HEK293 (cell line): ENCODE data around the gene DHRS7.

Experiments used
- CTCF ChIA-PET: fragments of 350-600 bp; formaldehyde crosslinking; extraction: SDS; loops from one replicate; lab custom pipeline; 2021; ENCODE audit warnings: antibody characterized with exemption; lab: Yijun Ruan, JAX
- POLR2A ChIA-PET: fragments of 300-600 bp; formaldehyde crosslinking; extraction: SDS; loops from one replicate; lab custom pipeline; 2020; ENCODE audit warnings: antibody characterized with exemption, inconsistent platforms; lab: Yijun Ruan, JAX
- H3K27ac ChIP-seq: fragments of 200-500 bp; sonication (Bioruptor generic); 2 replicates; pipeline ENCODE4 v1.5.1; 2014; ENCODE audit warnings: low read depth, low read length, control low read depth, inconsistent platforms; ENCODE audit errors: extremely low read depth
- H3K36me3 ChIP-seq, 2 experiments: fragments of 200-500 bp in 1 of 2; sonication (Bioruptor generic) in 1 of 2; 1 replicate in 1 of 2; 2 replicates in 1 of 2; pipeline ENCODE4 v1.5.1; 2014 to 2017; ENCODE audit warnings: inconsistent platforms in 2 of 2, low read length in 2 of 2; ENCODE audit not compliant: control insufficient read depth in 2 of 2, insufficient read depth in 1 of 2
- H3K4me1 ChIP-seq: fragments of 200-500 bp; sonication (Bioruptor generic); 2 replicates; pipeline ENCODE4 v1.5.1; 2014; ENCODE audit warnings: mild to moderate bottlenecking, low read length, inconsistent platforms; ENCODE audit not compliant: control insufficient read depth, insufficient read depth
- H3K4me3 ChIP-seq: 2 replicates; pipeline ENCODE4 v1.5.1; 2011; ENCODE audit warnings: low read depth, mild to moderate bottlenecking, control low read depth, low read length, moderate library complexity
- H3K9me3 ChIP-seq: fragments of 200-500 bp; sonication (Bioruptor generic); 2 replicates; pipeline ENCODE4 v1.5.1; 2014; ENCODE audit warnings: low read depth, low read length, inconsistent platforms; ENCODE audit not compliant: control insufficient read depth, insufficient read depth
- GLI2 ChIP-seq: fragments of 450-650 bp; formaldehyde crosslinking; IDR thresholded peaks from 2 replicates; pipeline ENCODE4; 2017; ENCODE audit warnings: missing biosample characterization, missing genetic modification characterization, low read depth, borderline replicate concordance
- GLI4 ChIP-seq: fragments of 450-650 bp; formaldehyde crosslinking; IDR thresholded peaks from 2 replicates; pipeline ENCODE4 v1.5.1; 2016; ENCODE audit warnings: missing biosample characterization, missing genetic modification characterization
- PATZ1 ChIP-seq: fragments of 450-650 bp; formaldehyde crosslinking; IDR thresholded peaks from 2 replicates; pipeline ENCODE4 v1.5.1; 2016; ENCODE audit warnings: missing biosample characterization, missing genetic modification characterization
- ZBTB8A ChIP-seq: fragments of 450-650 bp; formaldehyde crosslinking; IDR thresholded peaks from 2 replicates; pipeline ENCODE4 v1.5.1; 2016; ENCODE audit warnings: missing biosample characterization, missing genetic modification characterization
- ZFP3 ChIP-seq: fragments of 450-650 bp; formaldehyde crosslinking; IDR thresholded peaks from 2 replicates; pipeline ENCODE4 v1.5.1; 2016; ENCODE audit warnings: low read depth, missing biosample characterization, missing genetic modification characterization
- ZNF121 ChIP-seq: fragments of 450-650 bp; formaldehyde crosslinking; IDR thresholded peaks from 2 replicates; pipeline ENCODE4 v1.5.1; 2016; ENCODE audit warnings: missing biosample characterization, missing genetic modification characterization
- ZNF16 ChIP-seq: fragments of 450-650 bp; formaldehyde crosslinking; IDR thresholded peaks from 2 replicates; pipeline ENCODE4 v1.5.1; 2016; ENCODE audit warnings: low read depth, missing biosample characterization, missing genetic modification characterization
- ZNF211 ChIP-seq: fragments of 450-650 bp; formaldehyde crosslinking; IDR thresholded peaks from 2 replicates; pipeline ENCODE4 v1.5.1; 2016; ENCODE audit warnings: low read depth, missing biosample characterization, missing genetic modification characterization
- ZNF266 ChIP-seq: fragments of 450-650 bp; formaldehyde crosslinking; IDR thresholded peaks from 2 replicates; pipeline ENCODE4 v1.5.1; 2016; ENCODE audit warnings: missing biosample characterization, missing genetic modification characterization, low read depth
- ZNF341 ChIP-seq: fragments of 450-650 bp; formaldehyde crosslinking; IDR thresholded peaks from 2 replicates; pipeline ENCODE4; 2016; ENCODE audit warnings: low read depth, missing biosample characterization, missing genetic modification characterization
- ZNF37A ChIP-seq: fragments of 450-650 bp; IDR thresholded peaks from 2 replicates; pipeline ENCODE4 v1.5.1; 2018; ENCODE audit warnings: missing biosample characterization, missing genetic modification characterization
- ZNF404 ChIP-seq: fragments of 450-650 bp; formaldehyde crosslinking; IDR thresholded peaks from 2 replicates; pipeline ENCODE4 v1.5.1; 2017; ENCODE audit warnings: missing biosample characterization, missing genetic modification characterization
- ZNF426 ChIP-seq: fragments of 450-650 bp; formaldehyde crosslinking; IDR thresholded peaks from 2 replicates; pipeline ENCODE4 v1.5.1; 2017; ENCODE audit warnings: missing biosample characterization, missing genetic modification characterization, mild to moderate bottlenecking, inconsistent platforms, moderate library complexity
- ZNF501 ChIP-seq: fragments of 450-650 bp; formaldehyde crosslinking; IDR thresholded peaks from 2 replicates; pipeline ENCODE4 v1.5.1; 2016; ENCODE audit warnings: missing biosample characterization, missing genetic modification characterization
- ZNF521 ChIP-seq: fragments of 450-650 bp; formaldehyde crosslinking; IDR thresholded peaks from 2 replicates; pipeline ENCODE4 v1.5.1; 2017; ENCODE audit warnings: missing biosample characterization, mild to moderate bottlenecking, missing genetic modification characterization
- ZNF549 ChIP-seq: fragments of 450-650 bp; IDR thresholded peaks from 2 replicates; pipeline ENCODE4 v1.5.1; 2018; ENCODE audit warnings: missing biosample characterization, missing genetic modification characterization, mild to moderate bottlenecking, inconsistent platforms, moderate library complexity
- ZNF645 ChIP-seq: fragments of 450-650 bp; formaldehyde crosslinking; IDR thresholded peaks from 2 replicates; pipeline ENCODE4; 2016; ENCODE audit warnings: missing biosample characterization, missing genetic modification characterization
- ZNF660 ChIP-seq: fragments of 450-650 bp; IDR thresholded peaks from 2 replicates; pipeline ENCODE4 v1.5.1; 2018; ENCODE audit warnings: missing biosample characterization, mild to moderate bottlenecking, missing genetic modification characterization
- ZNF701 ChIP-seq: fragments of 450-650 bp; formaldehyde crosslinking; IDR thresholded peaks from 2 replicates; pipeline ENCODE4 v1.5.1; 2016; ENCODE audit warnings: missing biosample characterization, missing genetic modification characterization
- ZNF843 ChIP-seq: fragments of 450-650 bp; formaldehyde crosslinking; IDR thresholded peaks from 2 replicates; pipeline ENCODE4 v1.5.1; 2016; ENCODE audit warnings: missing biosample characterization, missing genetic modification characterization
- ZSCAN23 ChIP-seq: fragments of 450-650 bp; formaldehyde crosslinking; IDR thresholded peaks from 2 replicates; pipeline ENCODE4 v1.5.1; 2016; ENCODE audit warnings: missing biosample characterization, missing genetic modification characterization
- ZXDB ChIP-seq: fragments of 450-650 bp; formaldehyde crosslinking; IDR thresholded peaks from 2 replicates; pipeline ENCODE4 v1.5.1; 2016; ENCODE audit warnings: missing biosample characterization, missing genetic modification characterization
- TF ChIP-seq, protein P1 (sequence below): fragments of 450-650 bp; formaldehyde crosslinking; IDR thresholded peaks from 2 replicates; pipeline ENCODE4 v1.5.1; 2016; ENCODE audit warnings: missing biosample characterization, missing genetic modification characterization
- TF ChIP-seq, protein P2 (sequence below): fragments of 450-650 bp; formaldehyde crosslinking; IDR thresholded peaks from 2 replicates; pipeline ENCODE4 v1.5.1; 2016; ENCODE audit warnings: missing biosample characterization, missing genetic modification characterization
- TF ChIP-seq, protein P3 (sequence below): fragments of 450-650 bp; formaldehyde crosslinking; IDR thresholded peaks from 2 replicates; pipeline ENCODE4 v1.5.1; 2016; ENCODE audit warnings: missing biosample characterization, missing genetic modification characterization

The DHRS7 gene

GRCh38 chr14:60160422-60160821 lies 4.8 kb downstream of the DHRS7 start (continued):
- no peak for TF ChIP-seq ZNF211 (tag by site-specific recombination)
- no peak for TF ChIP-seq ZNF404 (tag by site-specific recombination)
- TF ChIP-seq, all 188 proteins: peak for 0

DNA sequence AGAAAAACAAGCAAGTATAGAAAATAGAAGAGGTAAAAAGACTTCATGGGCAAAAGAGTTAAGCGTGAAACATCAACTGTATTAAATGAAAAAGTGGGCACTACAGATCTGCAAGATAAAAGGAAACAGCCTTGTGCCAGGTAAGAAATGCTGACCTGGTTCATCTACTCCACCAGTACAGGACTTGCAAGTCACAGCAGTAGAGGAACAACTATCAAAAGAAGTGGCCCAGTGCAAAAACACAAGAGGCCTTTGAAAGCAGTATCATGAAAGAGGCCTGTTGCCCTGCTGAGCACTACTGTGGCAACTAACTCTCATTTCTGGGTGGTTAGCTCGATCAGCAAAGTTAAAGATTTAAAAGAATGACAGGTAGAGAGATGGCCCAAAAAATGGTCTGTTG lies 10.5 kb downstream of the DHRS7 start:
- Histone ChIP-seq H3K36me3 (peaks cover 4 to 30% of the 10 kb centered on the region in 2 experiments; a peak in 2 of 3 replicates), H3K27ac (no peak overlapping the region), H3K4me1 (peaks cover 13% of the 10 kb centered on the region; the same call in 1 of the 2 replicates), H3K9me3 (no peaks in the 10 kb centered on the region), H3K4me3 (no peak overlapping the region)
- ChIA-PET POLR2A (no interaction called here), CTCF (no interaction called here)
- TF ChIP-seq, protein P1, sequence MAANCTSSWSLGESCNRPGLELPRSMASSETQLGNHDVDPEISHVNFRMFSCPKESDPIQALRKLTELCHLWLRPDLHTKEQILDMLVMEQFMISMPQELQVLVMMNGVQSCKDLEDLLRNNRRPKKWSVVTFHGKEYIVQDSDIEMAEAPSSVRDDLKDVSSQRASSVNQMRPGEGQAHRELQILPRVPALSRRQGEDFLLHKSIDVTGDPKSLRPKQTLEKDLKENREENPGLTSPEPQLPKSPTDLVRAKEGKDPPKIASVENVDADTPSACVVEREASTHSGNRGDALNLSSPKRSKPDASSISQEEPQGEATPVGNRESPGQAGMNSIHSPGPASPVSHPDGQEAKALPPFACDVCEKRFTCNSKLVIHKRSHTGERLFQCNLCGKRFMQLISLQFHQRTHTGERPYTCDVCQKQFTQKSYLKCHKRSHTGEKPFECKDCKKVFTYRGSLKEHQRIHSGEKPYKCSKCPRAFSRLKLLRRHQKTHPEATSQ (tag by site-specific recombination): no peak
- TF ChIP-seq ZSCAN23 (tag by site-specific recombination): no peak
- no peak for TF ChIP-seq PATZ1 (tag by site-specific recombination)
- no peak for TF ChIP-seq ZNF549

DNA sequence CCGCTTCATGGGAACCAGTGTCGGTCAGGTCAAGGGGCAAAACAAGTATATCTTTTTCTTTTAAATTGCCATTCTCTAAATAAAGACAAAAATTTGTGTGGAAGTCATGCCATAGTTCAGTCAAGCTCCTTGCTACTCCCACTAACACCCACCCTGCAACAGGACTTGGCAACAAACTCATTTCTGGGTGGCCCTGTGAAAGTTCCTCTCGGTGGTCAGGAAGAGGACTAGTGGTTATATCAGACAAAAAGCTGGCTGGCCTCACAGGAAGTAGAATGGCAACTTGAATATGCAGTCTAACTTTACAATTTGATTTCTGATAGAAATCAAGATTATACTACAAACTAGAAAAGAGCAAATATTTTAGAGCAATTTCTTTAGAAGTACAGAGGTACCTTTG lies 11.2 kb downstream of the DHRS7 start:
- no peak overlapping the region for H3K4me3 ChIP-seq
- peaks cover 8% of the 10 kb centered on the region; the same call in 1 of the 2 replicates for H3K4me1 ChIP-seq
- H3K36me3 ChIP-seq: peaks cover 4 to 36% of the 10 kb centered on the region in 2 experiments; a peak in 2 of 3 replicates
- H3K9me3 ChIP-seq: no peaks in the 10 kb centered on the region
- POLR2A ChIA-PET: no interaction called here
- TF ChIP-seq ZNF211 (tag by site-specific recombination): no peak
- TF ChIP-seq ZNF660 (tag by site-specific recombination): no peak
- no peak for TF ChIP-seq GLI4 (tag by site-specific recombination)
- no peak for TF ChIP-seq ZNF645
- TF ChIP-seq ZNF843 (tag by site-specific recombination): no peak
- TF ChIP-seq ZNF266 (tag by site-specific recombination): no peak
- no peak for TF ChIP-seq ZNF426
- no peak for TF ChIP-seq ZNF521 (tag by site-specific recombination)
- no peak for TF ChIP-seq ZNF16 (tag by site-specific recombination)
- no peak for TF ChIP-seq ZNF121 (tag by site-specific recombination)
- no peak for TF ChIP-seq GLI2
- TF ChIP-seq ZNF701 (tag by site-specific recombination): no peak
- TF ChIP-seq, protein P2, sequence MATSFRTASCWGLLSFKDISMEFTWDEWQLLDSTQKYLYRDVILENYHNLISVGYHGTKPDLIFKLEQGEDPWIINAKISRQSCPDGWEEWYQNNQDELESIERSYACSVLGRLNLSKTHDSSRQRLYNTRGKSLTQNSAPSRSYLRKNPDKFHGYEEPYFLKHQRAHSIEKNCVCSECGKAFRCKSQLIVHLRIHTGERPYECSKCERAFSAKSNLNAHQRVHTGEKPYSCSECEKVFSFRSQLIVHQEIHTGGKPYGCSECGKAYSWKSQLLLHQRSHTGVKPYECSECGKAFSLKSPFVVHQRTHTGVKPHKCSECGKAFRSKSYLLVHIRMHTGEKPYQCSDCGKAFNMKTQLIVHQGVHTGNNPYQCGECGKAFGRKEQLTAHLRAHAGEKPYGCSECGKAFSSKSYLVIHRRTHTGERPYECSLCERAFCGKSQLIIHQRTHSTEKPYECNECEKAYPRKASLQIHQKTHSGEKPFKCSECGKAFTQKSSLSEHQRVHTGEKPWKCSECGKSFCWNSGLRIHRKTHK: no peak
- no peak for TF ChIP-seq ZXDB (tag by site-specific recombination)
- TF ChIP-seq ZFP3 (tag by site-specific recombination): no peak
- no peak for TF ChIP-seq ZBTB8A (tag by site-specific recombination)
- TF ChIP-seq ZNF341 (tag by site-specific recombination): no peak
- TF ChIP-seq, protein P3, sequence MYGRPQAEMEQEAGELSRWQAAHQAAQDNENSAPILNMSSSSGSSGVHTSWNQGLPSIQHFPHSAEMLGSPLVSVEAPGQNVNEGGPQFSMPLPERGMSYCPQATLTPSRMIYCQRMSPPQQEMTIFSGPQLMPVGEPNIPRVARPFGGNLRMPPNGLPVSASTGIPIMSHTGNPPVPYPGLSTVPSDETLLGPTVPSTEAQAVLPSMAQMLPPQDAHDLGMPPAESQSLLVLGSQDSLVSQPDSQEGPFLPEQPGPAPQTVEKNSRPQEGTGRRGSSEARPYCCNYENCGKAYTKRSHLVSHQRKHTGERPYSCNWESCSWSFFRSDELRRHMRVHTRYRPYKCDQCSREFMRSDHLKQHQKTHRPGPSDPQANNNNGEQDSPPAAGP: no peak
- no peak for TF ChIP-seq ZNF37A (tag by site-specific recombination)
- TF ChIP-seq ZNF501 (tag by site-specific recombination): no peak
- TF ChIP-seq, all 188 proteins: peak for 0
- H3K27ac ChIP-seq: no peak overlapping the region
- CTCF ChIA-PET: no interaction called here
